Fibroblast of mammary gland (primary cell): ENCODE measurements around the gene RFX8.
"Not testable (repeated sequence)": the region's sequence is repeated elsewhere in the genome, so short reads cannot be mapped to it uniquely, and the experiment has no call there.

ENCODE experiments used
- DNase-seq: peaks from one replicate; pipeline ENCODE4 v3.0.0-alpha.2; 2010; ENCODE audit warnings: low read depth
- H3K4me3 ChIP-seq: 2 replicates; pipeline ENCODE4 v1.5.1; 2011; ENCODE audit warnings: low read depth, mild to moderate bottlenecking, low read length, moderate library complexity; ENCODE audit not compliant: control insufficient read depth
- CTCF ChIP-seq: conservative IDR thresholded peaks from 2 replicates; pipeline ENCODE4 v1.5.1; 2011; ENCODE audit warnings: low read depth, low read length, inconsistent platforms; ENCODE audit not compliant: control insufficient read depth, insufficient read depth

The RFX8 gene

GRCh38 chr2:101516349-101516748 is 41.4 kb upstream of the RFX8 start:
- no peak for TF ChIP-seq CTCF
- no peak overlapping the region for H3K4me3 ChIP-seq
- DNase-seq = no peak

- DNase-seq = peak; percentile 94
- TF ChIP-seq CTCF = no peak
Observed at GRCh38 chr2:101515477-101515876, 40.6 kb upstream of the RFX8 start.

GRCh38 chr2:101512993-101513392 is 38.1 kb upstream of the RFX8 start:
- DNase-seq = no peak
- TF ChIP-seq CTCF = no peak
- H3K4me3 ChIP-seq = no peak overlapping the region

More at GRCh38 chr2:101515477-101515876, 40.6 kb upstream of the RFX8 start:
- H3K4me3 ChIP-seq = no peak overlapping the region

- TF ChIP-seq CTCF = no peak
- H3K4me3 ChIP-seq = no peak overlapping the region
- peak; percentile 45 for DNase-seq
Observed at GRCh38 chr2:101511381-101511780, 36.5 kb upstream of the RFX8 start.

- TF ChIP-seq CTCF = no peak
- DNase-seq = peak; percentile 76
Observed at GRCh38 chr2:101509499-101510284, 34.8 kb upstream of the RFX8 start.

GRCh38 chr2:101508636-101509035 is 33.7 kb upstream of the RFX8 start:
- TF ChIP-seq CTCF = no peak
- DNase-seq = no peak
- H3K4me3 ChIP-seq = no peak overlapping the region

More at GRCh38 chr2:101509499-101510284, 34.8 kb upstream of the RFX8 start:
- H3K4me3 ChIP-seq = no peak overlapping the region

- not testable (repeated sequence) for DNase-seq, H3K4me3 ChIP-seq
Observed at GRCh38 chr2:101505276-101505675, 30.4 kb upstream of the RFX8 start.

GRCh38 chr2:101504744-101505143 is 29.8 kb upstream of the RFX8 start:
- not testable (repeated sequence) for DNase-seq, H3K4me3 ChIP-seq
